Stimulated activated CD8-positive, alpha-beta memory T cell treated with anti-CD3 and anti-CD28 coated beads, Interleukin-15, amount 100 ng/mL, for 48 hours (primary cell): ENCODE data around the gene C16orf92.

Experiments used
- DNase-seq, 2 donors: peaks; one replicate each; pipeline ENCODE4 v3.0.0-alpha.2; 2020; ENCODE audit warnings: low read depth in 2 of 2

Gene C16orf92

DNA sequence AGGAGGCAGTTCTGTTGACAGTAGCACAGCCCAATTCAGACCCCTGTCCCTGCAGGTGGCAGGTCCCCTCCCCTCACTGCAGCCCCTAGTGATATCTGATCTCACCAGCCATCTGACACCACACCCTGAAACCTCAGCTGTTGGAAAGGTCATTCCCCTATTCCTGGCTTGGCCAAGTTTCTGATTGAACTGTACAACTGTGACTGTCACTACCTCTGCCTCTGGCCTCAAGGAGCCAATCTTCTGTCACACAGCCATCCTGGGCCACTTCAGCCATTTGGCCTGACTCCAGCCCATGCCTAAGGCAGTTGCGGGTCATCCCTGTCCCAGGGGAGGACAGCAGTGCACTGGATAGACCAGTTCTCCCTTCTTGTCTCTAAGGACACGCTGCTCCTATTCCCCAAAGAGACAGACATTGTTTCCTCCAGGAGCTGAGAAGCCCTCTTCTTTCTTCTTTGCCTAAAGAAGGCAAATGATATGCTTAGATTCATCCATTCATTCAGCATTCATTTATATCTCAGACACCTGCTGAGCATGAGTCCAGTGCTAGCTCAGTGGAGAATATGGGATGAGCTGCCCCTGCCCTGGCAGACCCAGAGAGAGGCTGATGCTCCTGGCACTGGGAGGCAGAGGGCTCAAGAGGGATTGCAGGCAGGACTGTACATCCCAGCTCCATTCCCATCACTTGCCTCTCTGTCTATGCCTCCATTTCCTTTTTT lies 38.0 kb downstream of the C16orf92 start:
- no peak for DNase-seq

GRCh38 chr16:30063278-30063892 lies 40.4 kb downstream of the C16orf92 start:
- no peak for DNase-seq

DNA sequence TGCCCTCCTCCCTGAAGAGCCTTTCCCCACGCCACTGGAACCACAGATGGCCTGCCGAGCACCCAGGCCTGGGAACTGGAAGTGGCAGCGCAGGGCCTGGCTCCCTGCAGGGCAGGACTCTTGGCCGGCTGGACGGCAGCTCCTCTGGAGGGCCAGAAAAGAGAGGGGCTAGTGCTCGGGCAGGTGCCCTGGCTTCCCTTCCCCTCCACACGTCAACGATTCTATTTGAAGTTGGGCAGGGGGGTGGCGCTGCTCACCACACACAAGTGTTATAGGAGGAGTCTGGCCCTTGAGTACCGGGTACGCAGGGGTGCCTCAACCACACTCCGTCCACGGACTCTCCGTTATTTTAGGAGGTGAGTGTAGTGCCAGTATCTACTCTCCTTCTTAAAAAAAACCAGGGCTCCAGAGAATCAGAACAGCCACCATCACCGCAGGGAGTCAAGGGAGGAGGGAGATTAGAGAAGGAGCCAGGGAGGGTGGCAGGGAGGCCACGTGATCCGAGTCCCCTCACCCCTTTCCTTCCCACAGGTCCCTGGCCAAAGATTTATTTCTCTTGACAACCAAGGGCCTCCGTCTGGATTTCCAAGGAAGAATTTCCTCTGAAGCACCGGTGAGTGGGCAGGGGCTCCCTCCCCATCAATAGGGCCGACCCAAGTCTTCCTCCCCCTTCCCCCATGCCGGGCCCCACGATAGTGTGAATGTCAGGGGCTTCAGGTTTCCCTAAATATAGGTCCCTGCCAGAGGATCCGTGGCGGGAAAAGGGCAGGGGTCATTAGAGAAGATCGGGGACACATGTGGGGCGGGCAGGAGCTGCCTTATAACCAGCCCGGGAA lies 41.1 kb downstream of the C16orf92 start:
- DNase-seq: peak; percentile 60 to 61

DNA sequence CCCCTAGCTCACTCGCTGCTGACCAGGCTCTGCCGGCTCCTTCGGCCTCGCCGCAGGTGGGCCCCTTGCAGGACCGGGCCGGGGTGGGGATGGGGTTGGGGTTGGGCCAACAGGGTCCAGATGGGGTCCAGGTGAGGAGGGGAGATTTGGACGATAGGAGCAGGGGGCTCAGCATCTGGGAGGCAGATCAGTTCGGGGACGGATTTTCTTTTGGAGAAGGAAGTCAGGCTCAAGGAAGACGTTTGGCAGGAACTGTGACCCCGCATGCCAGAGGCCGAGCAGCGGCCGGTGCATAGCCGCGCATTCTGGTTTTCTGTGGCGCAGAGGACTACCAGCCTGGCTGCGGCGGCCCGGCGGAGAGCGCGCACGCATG lies 41.7 kb downstream of the C16orf92 start:
- DNase-seq: no peak

DNA sequence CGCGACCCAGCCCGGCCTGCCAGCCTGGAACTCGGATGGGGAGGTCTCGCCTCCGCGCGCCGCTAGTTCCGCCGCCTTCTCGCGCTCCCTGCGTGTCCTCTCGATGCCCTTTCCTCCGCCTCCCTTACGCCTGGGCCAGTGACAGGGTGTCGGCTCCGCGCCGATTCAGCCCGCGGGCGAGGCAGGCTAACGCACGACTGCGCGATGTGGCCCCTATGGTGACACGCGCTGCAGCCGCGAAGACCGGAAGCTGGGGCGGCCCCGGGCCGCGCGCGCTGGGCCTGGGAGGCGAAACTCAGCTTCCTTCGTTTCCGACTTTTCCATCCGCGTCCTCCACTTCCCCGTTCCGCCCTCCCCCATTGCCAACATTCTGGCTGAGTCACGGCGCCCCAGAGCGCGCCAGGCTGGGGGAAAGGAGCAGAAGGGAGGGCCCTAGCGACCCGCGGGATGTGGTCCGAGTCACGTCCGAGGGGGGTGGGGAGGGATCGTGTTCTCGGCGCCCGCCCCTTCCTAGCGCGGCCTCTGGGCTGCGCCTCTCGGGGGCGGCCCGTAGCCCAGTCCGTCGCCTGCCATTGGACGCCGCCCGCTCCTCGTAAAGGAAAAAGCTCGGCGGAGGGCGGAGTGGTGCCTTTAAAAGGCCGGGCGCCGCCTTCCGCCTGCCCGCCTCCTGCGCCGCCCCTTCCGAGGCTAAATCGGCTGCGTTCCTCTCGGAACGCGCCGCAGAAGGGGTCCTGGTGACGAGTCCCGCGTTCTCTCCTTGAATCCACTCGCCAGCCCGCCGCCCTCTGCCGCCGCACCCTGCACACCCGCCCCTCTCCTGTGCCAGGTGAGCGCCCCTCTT lies 42.3 kb downstream of the C16orf92 start, which contains the start of gene ALDOA:
TSS of gene ALDOA (plus strand) at position 659 of the 841 bp plus-strand sequence. CDS start 1,138 bp downstream, outside the sequence.
- DNase-seq: peak; percentile 96 to 99

GRCh38 chr16:30065943-30066760 lies 43.2 kb downstream of the C16orf92 start:
- DNase-seq: peak in 1 of 2 donors; percentile 32

GRCh38 chr16:30066761-30067583 lies 44.0 kb downstream of the C16orf92 start:
- DNase-seq: no peak

DNA sequence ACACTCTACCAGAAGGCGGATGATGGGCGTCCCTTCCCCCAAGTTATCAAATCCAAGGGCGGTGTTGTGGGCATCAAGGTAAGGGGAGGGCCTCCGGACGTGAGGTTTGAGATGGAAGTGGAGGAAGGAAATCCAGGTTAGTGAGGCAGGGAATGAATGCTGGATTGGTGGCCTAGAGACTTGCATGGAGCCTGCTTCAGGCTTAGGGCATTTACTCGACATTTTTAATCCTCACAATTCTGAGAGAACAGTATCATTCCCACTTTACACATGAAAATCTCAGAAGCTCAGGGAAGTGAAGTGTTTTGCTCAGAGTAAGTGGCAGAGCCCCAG lies 44.6 kb downstream of the C16orf92 start:
- no peak for DNase-seq

DNA sequence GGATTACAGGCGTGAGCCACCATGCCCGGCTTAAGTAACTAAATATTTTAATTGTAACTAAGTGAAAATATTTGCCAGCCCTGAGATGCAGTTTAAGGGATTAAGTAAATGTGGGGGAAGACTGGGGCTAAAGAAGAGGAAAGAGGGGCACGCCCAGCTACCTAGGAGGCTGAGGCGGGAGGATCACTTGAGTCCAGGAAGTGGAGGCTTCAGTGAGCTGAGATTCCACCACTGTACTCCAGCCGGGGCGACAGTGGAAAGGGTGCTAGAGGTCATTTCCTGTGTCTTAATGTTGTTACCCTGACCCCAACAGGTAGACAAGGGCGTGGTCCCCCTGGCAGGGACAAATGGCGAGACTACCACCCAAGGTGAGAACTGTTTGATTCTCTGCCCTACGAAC lies 45.3 kb downstream of the C16orf92 start:
- no peak for DNase-seq

DNA sequence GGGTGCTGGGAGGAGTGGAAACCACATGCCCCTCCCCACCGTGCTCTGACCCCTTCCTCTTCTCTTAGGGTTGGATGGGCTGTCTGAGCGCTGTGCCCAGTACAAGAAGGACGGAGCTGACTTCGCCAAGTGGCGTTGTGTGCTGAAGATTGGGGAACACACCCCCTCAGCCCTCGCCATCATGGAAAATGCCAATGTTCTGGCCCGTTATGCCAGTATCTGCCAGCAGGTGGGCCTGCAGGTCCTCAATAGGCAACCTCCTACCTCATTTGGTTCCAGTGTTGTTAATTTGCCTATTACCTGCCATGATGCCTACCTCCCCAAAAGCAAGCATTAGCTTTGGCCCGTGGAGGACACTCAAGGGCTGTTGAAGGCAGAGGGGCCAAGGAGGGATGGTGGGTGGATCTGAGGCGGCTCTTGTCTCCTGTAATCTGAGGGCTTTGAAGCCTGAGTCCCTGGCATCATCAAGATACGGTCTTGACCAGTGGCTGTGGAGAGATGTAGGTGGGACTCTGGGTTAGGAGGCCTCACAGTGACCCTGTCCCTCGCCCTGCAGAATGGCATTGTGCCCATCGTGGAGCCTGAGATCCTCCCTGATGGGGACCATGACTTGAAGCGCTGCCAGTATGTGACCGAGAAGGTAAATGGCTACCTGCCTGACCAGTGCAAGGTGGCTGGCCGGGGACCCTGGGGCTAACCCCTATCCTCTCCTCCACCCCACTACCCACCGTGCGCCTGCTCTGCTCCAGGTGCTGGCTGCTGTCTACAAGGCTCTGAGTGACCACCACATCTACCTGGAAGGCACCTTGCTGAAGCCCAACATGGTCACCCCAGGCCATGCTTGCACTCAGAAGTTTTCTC lies 46.0 kb downstream of the C16orf92 start:
- DNase-seq: no peak

DNA sequence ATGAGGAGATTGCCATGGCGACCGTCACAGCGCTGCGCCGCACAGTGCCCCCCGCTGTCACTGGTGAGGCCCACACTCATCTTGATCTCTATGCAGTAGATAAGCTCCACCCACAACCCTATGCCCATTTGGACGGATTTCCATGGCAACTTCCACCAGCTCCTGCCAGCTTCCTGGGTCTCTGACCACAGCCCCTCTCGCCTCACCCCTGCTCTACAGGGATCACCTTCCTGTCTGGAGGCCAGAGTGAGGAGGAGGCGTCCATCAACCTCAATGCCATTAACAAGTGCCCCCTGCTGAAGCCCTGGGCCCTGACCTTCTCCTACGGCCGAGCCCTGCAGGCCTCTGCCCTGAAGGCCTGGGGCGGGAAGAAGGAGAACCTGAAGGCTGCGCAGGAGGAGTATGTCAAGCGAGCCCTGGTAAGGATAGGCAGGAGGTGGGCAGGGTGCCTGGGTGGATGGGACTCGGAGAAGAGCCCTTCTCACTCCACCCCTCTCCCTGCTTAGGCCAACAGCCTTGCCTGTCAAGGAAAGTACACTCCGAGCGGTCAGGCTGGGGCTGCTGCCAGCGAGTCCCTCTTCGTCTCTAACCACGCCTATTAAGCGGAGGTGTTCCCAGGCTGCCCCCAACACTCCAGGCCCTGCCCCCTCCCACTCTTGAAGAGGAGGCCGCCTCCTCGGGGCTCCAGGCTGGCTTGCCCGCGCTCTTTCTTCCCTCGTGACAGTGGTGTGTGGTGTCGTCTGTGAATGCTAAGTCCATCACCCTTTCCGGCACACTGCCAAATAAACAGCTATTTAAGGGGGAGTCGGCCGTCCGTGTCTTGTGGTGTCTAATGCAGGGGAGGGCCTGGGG lies 46.8 kb downstream of the C16orf92 start:
- no peak for DNase-seq

GRCh38 chr16:30070490-30070889 lies 47.5 kb downstream of the C16orf92 start:
- no peak for DNase-seq
